Measurements from ENCODE around the gene FABP1. TPM values are rescaled to one million over a fixed set of nuclear protein-coding genes. Genes with fewer than 3 reads are reported as not detected.

FABP1 gene
- total RNA-seq, 1 experiment from 2014 or later = not detected

DNA sequence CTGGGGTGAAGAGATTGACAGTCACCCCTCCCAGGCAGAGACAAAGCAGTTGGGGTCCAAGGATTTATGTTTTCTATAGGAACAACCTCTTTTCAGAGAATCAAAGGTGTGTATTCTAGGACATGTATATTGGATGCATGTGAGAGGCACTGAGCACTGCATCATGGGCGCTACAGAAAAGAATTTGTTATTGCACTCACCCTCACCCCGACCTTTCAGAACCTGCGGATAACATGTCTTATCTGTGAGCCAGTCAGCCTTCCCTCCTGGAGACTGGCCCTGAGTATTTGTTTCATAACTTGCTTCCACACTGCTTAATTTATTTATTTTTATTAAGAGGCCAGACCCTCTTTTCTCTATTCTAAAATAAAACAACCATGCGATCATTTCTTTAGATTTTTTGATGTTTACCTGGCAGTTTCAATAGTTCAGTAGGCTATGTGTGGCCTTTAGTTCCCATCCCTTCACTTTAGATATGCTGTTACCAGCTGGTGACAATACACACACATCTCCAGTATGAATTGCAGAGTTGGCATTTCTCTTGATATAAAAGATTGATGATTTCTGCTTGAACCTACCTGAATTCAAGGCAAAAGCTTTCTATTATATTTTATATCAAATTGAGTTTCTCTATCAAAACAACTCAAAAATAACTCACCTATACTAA, 29.8 kb downstream of the FABP1 start:
- H3K79me2 ChIP-seq (ENCODE audit: low read length) = no peaks in the 10 kb centered on the region
- no peak overlapping the region for H3K9ac ChIP-seq (ENCODE audit: low read length)
- TF ChIP-seq, protein P1, sequence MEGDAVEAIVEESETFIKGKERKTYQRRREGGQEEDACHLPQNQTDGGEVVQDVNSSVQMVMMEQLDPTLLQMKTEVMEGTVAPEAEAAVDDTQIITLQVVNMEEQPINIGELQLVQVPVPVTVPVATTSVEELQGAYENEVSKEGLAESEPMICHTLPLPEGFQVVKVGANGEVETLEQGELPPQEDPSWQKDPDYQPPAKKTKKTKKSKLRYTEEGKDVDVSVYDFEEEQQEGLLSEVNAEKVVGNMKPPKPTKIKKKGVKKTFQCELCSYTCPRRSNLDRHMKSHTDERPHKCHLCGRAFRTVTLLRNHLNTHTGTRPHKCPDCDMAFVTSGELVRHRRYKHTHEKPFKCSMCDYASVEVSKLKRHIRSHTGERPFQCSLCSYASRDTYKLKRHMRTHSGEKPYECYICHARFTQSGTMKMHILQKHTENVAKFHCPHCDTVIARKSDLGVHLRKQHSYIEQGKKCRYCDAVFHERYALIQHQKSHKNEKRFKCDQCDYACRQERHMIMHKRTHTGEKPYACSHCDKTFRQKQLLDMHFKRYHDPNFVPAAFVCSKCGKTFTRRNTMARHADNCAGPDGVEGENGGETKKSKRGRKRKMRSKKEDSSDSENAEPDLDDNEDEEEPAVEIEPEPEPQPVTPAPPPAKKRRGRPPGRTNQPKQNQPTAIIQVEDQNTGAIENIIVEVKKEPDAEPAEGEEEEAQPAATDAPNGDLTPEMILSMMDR (conservative IDR thresholded peaks at IDR 0.05; ENCODE audit: low read depth, low read length) = no peak
- TF ChIP-seq EZH2phosphoT487 (IDR thresholded peaks at IDR 0.05; ENCODE audit: borderline replicate concordance, low read length) = no peak
- no peak for TF ChIP-seq EZH2 (IDR thresholded peaks at IDR 0.05; ENCODE audit: low read length, unreplicated experiment)
- H3K4me1 ChIP-seq (ENCODE audit: insufficient read depth, low read length) = no peaks in the 10 kb centered on the region
- H3K27me3 ChIP-seq (ENCODE audit: low read length) = peaks cover 68% of the 10 kb centered on the region
- H3K36me3 ChIP-seq (ENCODE audit: low read depth, low read length) = no peaks in the 10 kb centered on the region
- ChIA-PET POLR2A (ENCODE audit: unreplicated experiment) (no interaction called here), CTCF (no interaction called here)
- no TSS peak for BruUV-seq (replicated peaks)
- no peaks in the 10 kb centered on the region for H3F3A ChIP-seq (ENCODE audit: low read length, unreplicated experiment)
- H3K4me3 ChIP-seq (ENCODE audit: low read length) = no peak overlapping the region
- DNase-seq (no peak), ATAC-seq (no peak)
- no peak overlapping the region for H3K4me2 ChIP-seq (ENCODE audit: low read length)
- H2AFZ ChIP-seq (ENCODE audit: low read length) = no peak overlapping the region
- H3K9me3 ChIP-seq (ENCODE audit: low read length) = no peaks in the 10 kb centered on the region
- H4K20me1 ChIP-seq (ENCODE audit: low read length) = no peaks in the 10 kb centered on the region
- H3K27ac ChIP-seq (ENCODE audit: low read length) = no peak overlapping the region
- no peaks in the 10 kb centered on the region for H3K9me2 ChIP-seq (replicated peaks; ENCODE audit: low read length)
- intact Hi-C loops (cut with micrococcal nuclease) = no loop called here

DNA sequence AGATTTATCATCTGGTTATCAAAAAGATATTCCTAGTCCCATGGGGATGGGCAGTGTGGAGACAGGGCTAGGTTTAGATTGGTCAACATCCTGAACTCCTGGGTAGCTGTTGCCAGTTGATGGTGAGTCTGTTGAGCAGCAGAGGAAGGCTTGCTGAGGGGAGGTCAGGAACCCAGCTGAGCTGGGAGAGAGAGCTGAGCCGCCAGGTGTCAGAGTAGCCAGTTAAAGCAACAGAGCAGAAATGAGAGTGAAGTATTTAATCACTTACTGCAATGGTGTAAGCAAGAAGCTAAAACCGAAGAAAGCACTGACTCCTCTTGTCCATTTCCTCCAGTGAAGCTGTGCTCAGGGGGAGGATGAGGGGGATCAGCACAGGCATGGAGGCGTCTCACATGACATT, 30.7 kb downstream of the FABP1 start:
- Histone ChIP-seq H3K4me3 (ENCODE audit: low read length) (no peak overlapping the region), H3K9ac (ENCODE audit: low read length) (no peak overlapping the region), H3K4me1 (ENCODE audit: insufficient read depth, low read length) (no peaks in the 10 kb centered on the region), H3K36me3 (ENCODE audit: low read depth, low read length) (no peaks in the 10 kb centered on the region), H3K27me3 (ENCODE audit: low read length) (peaks cover 59% of the 10 kb centered on the region), H3K9me3 (ENCODE audit: low read length) (no peaks in the 10 kb centered on the region), H3F3A (ENCODE audit: low read length, unreplicated experiment) (no peaks in the 10 kb centered on the region), H2AFZ (ENCODE audit: low read length) (no peak overlapping the region), H3K4me2 (ENCODE audit: low read length) (no peak overlapping the region), H3K27ac (ENCODE audit: low read length) (no peak overlapping the region), H4K20me1 (ENCODE audit: low read length) (no peaks in the 10 kb centered on the region), H3K79me2 (ENCODE audit: low read length) (no peaks in the 10 kb centered on the region), H3K9me2 (replicated peaks; ENCODE audit: low read length) (no peaks in the 10 kb centered on the region)
- no peak for ATAC-seq
- TF ChIP-seq, protein P1 (conservative IDR thresholded peaks at IDR 0.05; ENCODE audit: low read depth, low read length) = no peak
- TF ChIP-seq EZH2 (IDR thresholded peaks at IDR 0.05; ENCODE audit: low read length, unreplicated experiment) = no peak
- TF ChIP-seq EZH2phosphoT487 (IDR thresholded peaks at IDR 0.05; ENCODE audit: borderline replicate concordance, low read length) = no peak
- DNase-seq = no peak
- ChIA-PET CTCF (no interaction called here), POLR2A (ENCODE audit: unreplicated experiment) (no interaction called here)
- intact Hi-C loops (cut with micrococcal nuclease) = no loop called here
- no TSS peak for BruUV-seq (replicated peaks)

DNA sequence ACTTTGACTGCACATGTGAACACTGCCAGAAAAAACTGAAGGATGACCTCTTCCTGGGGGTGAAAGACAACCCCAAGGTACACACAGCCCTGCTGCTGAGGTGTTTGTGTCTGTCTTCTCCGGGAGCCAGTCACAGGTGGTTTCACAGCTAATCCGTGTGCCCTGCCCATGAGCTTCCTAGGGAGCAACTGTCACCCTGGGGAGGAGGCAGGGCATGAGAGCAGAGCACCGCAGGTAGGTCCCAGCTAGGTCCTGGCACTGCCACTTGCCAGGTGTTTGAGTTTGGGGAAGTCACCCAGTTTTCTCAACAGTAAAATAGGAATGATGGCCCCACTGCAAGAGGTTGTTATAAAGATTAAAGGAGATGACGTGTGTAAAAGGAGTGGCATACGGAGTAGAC, 31.2 kb downstream of the FABP1 start:
- Histone ChIP-seq H3K9me3 (ENCODE audit: low read length) (no peaks in the 10 kb centered on the region), H3F3A (ENCODE audit: low read length, unreplicated experiment) (no peaks in the 10 kb centered on the region), H2AFZ (ENCODE audit: low read length) (no peak overlapping the region), H3K9me2 (replicated peaks; ENCODE audit: low read length) (no peaks in the 10 kb centered on the region), H3K27me3 (ENCODE audit: low read length) (peaks cover 57% of the 10 kb centered on the region), H4K20me1 (ENCODE audit: low read length) (no peaks in the 10 kb centered on the region), H3K79me2 (ENCODE audit: low read length) (no peaks in the 10 kb centered on the region), H3K4me3 (ENCODE audit: low read length) (no peak overlapping the region), H3K36me3 (ENCODE audit: low read depth, low read length) (no peaks in the 10 kb centered on the region), H3K4me2 (ENCODE audit: low read length) (no peak overlapping the region), H3K27ac (ENCODE audit: low read length) (no peak overlapping the region), H3K9ac (ENCODE audit: low read length) (no peak overlapping the region), H3K4me1 (ENCODE audit: insufficient read depth, low read length) (no peaks in the 10 kb centered on the region)
- ChIA-PET POLR2A (ENCODE audit: unreplicated experiment) (no interaction called here), CTCF (interaction anchor here (0.6 kb wide), 1 partner anchor 16 kb away, joined by 4 read pairs; no protein-coding TSS in a partner anchor)
- no TSS peak for BruUV-seq (replicated peaks)
- intact Hi-C loops (cut with micrococcal nuclease) = no loop called here
- DNase-seq (no peak), ATAC-seq (no peak)
- TF ChIP-seq, protein P1 (conservative IDR thresholded peaks at IDR 0.05; ENCODE audit: low read depth, low read length) = no peak
- no peak for TF ChIP-seq EZH2phosphoT487 (IDR thresholded peaks at IDR 0.05; ENCODE audit: borderline replicate concordance, low read length)
- no peak for TF ChIP-seq EZH2 (IDR thresholded peaks at IDR 0.05; ENCODE audit: low read length, unreplicated experiment)
